SJCRH30 (cell line): ENCODE measurements around the gene FSD2. TPM values are rescaled to one million over a fixed set of nuclear protein-coding genes. Genes with fewer than 3 reads are reported as not detected.

ENCODE experiments used
- DNase-seq, 2 experiments: peaks; one replicate each; pipeline ENCODE4 v3.0.0-alpha.2; 2015 to 2020
- H3K27ac ChIP-seq: fragments of 250-450 bp; sonication (Bioruptor Pico); 2 replicates; pipeline ENCODE4 v1.5.1; 2020; ENCODE audit warnings: mild to moderate bottlenecking, moderate library complexity
- H3K27me3 ChIP-seq: fragments of 250-450 bp; sonication (Bioruptor Pico); 2 replicates; pipeline ENCODE4 v1.5.1; 2020; ENCODE audit warnings: mild to moderate bottlenecking, moderate library complexity
- H3K36me3 ChIP-seq: fragments of 250-450 bp; sonication (Bioruptor Pico); 2 replicates; pipeline ENCODE4 v1.5.1; 2020; ENCODE audit warnings: mild to moderate bottlenecking, moderate library complexity
- H3K4me1 ChIP-seq: fragments of 250-450 bp; sonication (Bioruptor Pico); 2 replicates; pipeline ENCODE4 v1.5.1; 2020; ENCODE audit warnings: mild to moderate bottlenecking, moderate library complexity
- H3K4me3 ChIP-seq: fragments of 250-450 bp; sonication (Bioruptor Pico); 2 replicates; pipeline ENCODE4 v1.5.1; 2020; ENCODE audit warnings: mild to moderate bottlenecking, moderate library complexity
- H3K9me3 ChIP-seq: fragments of 250-450 bp; sonication (Bioruptor Pico); replicated peaks from 2 replicates; pipeline ENCODE4 v1.5.1; 2020; ENCODE audit warnings: mild to moderate bottlenecking, moderate library complexity
- total RNA-seq: library from RNA; depleted of rRNA; stranded (reverse); fragments of >200 nt; shearing (Covaris generic); gene quantifications from 2 replicates; pipeline ENCODE4 v1.2.3, GENCODE V29; 2014; rRNA removed

The FSD2 gene
- total RNA-seq: 0.06 TPM in 1 of 2 replicates, not detected in the other

GRCh38 chr15:82805994-82806406, at the start of gene FSD2:
Gene FSD2, minus strand, starts transcription at chr15:82806069. Its CDS starts 18,679 bp downstream, at chr15:82787390.
- DNase-seq: peak; percentile 22 to 49
- Histone ChIP-seq H3K27ac (no peak within 1 kb of the TSS), H3K4me1 (no peaks in the 10 kb centered on the region), H3K36me3 (no peaks in the 10 kb centered on the region), H3K27me3 (no peaks in the 10 kb centered on the region), H3K4me3 (no peak within 1 kb of the TSS), H3K9me3 (no peaks in the 10 kb centered on the region)

GRCh38 chr15:82854554-82854953, 48.7 kb upstream of the FSD2 start:
- Histone ChIP-seq H3K27ac (no peak overlapping the region), H3K36me3 (no peaks in the 10 kb centered on the region), H3K4me3 (no peak overlapping the region), H3K4me1 (no peaks in the 10 kb centered on the region; the same call in 1 of the 2 replicates), H3K9me3 (no peaks in the 10 kb centered on the region), H3K27me3 (no peaks in the 10 kb centered on the region)
- DNase-seq: no peak

GRCh38 chr15:82852941-82853561, 47.2 kb upstream of the FSD2 start:
- Histone ChIP-seq H3K36me3 (no peaks in the 10 kb centered on the region), H3K27me3 (no peaks in the 10 kb centered on the region), H3K4me1 (no peaks in the 10 kb centered on the region; the same call in 1 of the 2 replicates), H3K4me3 (no peak overlapping the region), H3K27ac (no peak overlapping the region), H3K9me3 (no peaks in the 10 kb centered on the region)
- no peak for DNase-seq

GRCh38 chr15:82851981-82852511, 46.2 kb upstream of the FSD2 start:
- H3K4me3 ChIP-seq: no peak overlapping the region
- H3K9me3 ChIP-seq: no peaks in the 10 kb centered on the region
- H3K27me3 ChIP-seq: no peaks in the 10 kb centered on the region
- H3K27ac ChIP-seq: no peak overlapping the region
- no peaks in the 10 kb centered on the region; the same call in 1 of the 2 replicates for H3K4me1 ChIP-seq
- H3K36me3 ChIP-seq: no peaks in the 10 kb centered on the region
- no peak for DNase-seq

GRCh38 chr15:82851306-82851850, 45.5 kb upstream of the FSD2 start:
- no peaks in the 10 kb centered on the region for H3K27me3 ChIP-seq
- H3K27ac ChIP-seq: no peak overlapping the region
- H3K4me3 ChIP-seq: no peak overlapping the region
- H3K9me3 ChIP-seq: no peaks in the 10 kb centered on the region
- H3K4me1 ChIP-seq: no peaks in the 10 kb centered on the region; the same call in 1 of the 2 replicates
- no peaks in the 10 kb centered on the region for H3K36me3 ChIP-seq
- DNase-seq: no peak

- H3K4me1 ChIP-seq: no peaks in the 10 kb centered on the region; the same call in 1 of the 2 replicates
- H3K27me3 ChIP-seq: no peaks in the 10 kb centered on the region
- H3K36me3 ChIP-seq: no peaks in the 10 kb centered on the region
- H3K27ac ChIP-seq: no peak overlapping the region
- no peak overlapping the region for H3K4me3 ChIP-seq
- H3K9me3 ChIP-seq: no peaks in the 10 kb centered on the region
- DNase-seq: no peak
These were observed 44.9 kb upstream of the FSD2 start for GRCh38 chr15:82850731-82851130.

GRCh38 chr15:82849556-82850512, 44.0 kb upstream of the FSD2 start:
- peak; percentile 57 to 75 for DNase-seq
- Histone ChIP-seq H3K9me3 (no peaks in the 10 kb centered on the region), H3K27me3 (no peaks in the 10 kb centered on the region), H3K36me3 (no peaks in the 10 kb centered on the region), H3K27ac (no peak overlapping the region), H3K4me1 (no peaks in the 10 kb centered on the region; the same call in 1 of the 2 replicates), H3K4me3 (no peak overlapping the region)

- Histone ChIP-seq H3K9me3 (no peaks in the 10 kb centered on the region), H3K36me3 (no peaks in the 10 kb centered on the region), H3K4me1 (no peaks in the 10 kb centered on the region; the same call in 1 of the 2 replicates), H3K4me3 (no peak overlapping the region), H3K27me3 (no peaks in the 10 kb centered on the region), H3K27ac (no peak overlapping the region)
- no peak for DNase-seq
These were observed 42.5 kb upstream of the FSD2 start for GRCh38 chr15:82848241-82848993.

- Histone ChIP-seq H3K27me3 (no peaks in the 10 kb centered on the region), H3K9me3 (no peaks in the 10 kb centered on the region), H3K4me3 (no peak overlapping the region), H3K27ac (no peak overlapping the region), H3K4me1 (no peaks in the 10 kb centered on the region; the same call in 1 of the 2 replicates), H3K36me3 (no peaks in the 10 kb centered on the region)
- no peak for DNase-seq
These were observed 41.8 kb upstream of the FSD2 start for GRCh38 chr15:82847703-82848102.

- H3K27me3 ChIP-seq: no peaks in the 10 kb centered on the region
- no peak overlapping the region for H3K27ac ChIP-seq
- no peak overlapping the region for H3K4me3 ChIP-seq
- no peaks in the 10 kb centered on the region for H3K36me3 ChIP-seq
- no peak for DNase-seq
- H3K9me3 ChIP-seq: no peaks in the 10 kb centered on the region
- H3K4me1 ChIP-seq: no peaks in the 10 kb centered on the region; the same call in 1 of the 2 replicates
These were observed 40.8 kb upstream of the FSD2 start for GRCh38 chr15:82846621-82847020.

- no peaks in the 10 kb centered on the region for H3K9me3 ChIP-seq
- H3K27ac ChIP-seq: no peak overlapping the region
- no peaks in the 10 kb centered on the region for H3K27me3 ChIP-seq
- H3K36me3 ChIP-seq: no peaks in the 10 kb centered on the region
- H3K4me3 ChIP-seq: no peak overlapping the region
- no peak for DNase-seq
- H3K4me1 ChIP-seq: no peaks in the 10 kb centered on the region; the same call in 1 of the 2 replicates
These were observed 39.8 kb upstream of the FSD2 start for GRCh38 chr15:82845686-82846085.

- Histone ChIP-seq H3K36me3 (no peaks in the 10 kb centered on the region), H3K27me3 (no peaks in the 10 kb centered on the region), H3K4me1 (no peaks in the 10 kb centered on the region), H3K4me3 (no peak overlapping the region), H3K27ac (no peak overlapping the region), H3K9me3 (no peaks in the 10 kb centered on the region)
- no peak for DNase-seq
These were observed 37.7 kb upstream of the FSD2 start for GRCh38 chr15:82843566-82843965.

GRCh38 chr15:82840166-82840565, 34.3 kb upstream of the FSD2 start:
- no peaks in the 10 kb centered on the region for H3K4me1 ChIP-seq
- no peak for DNase-seq
- no peak overlapping the region for H3K27ac ChIP-seq

GRCh38 chr15:82839136-82839535, 33.3 kb upstream of the FSD2 start:
- Histone ChIP-seq H3K9me3 (no peaks in the 10 kb centered on the region), H3K4me1 (no peaks in the 10 kb centered on the region), H3K27ac (no peak overlapping the region), H3K4me3 (no peak overlapping the region), H3K36me3 (peaks cover 5% of the 10 kb centered on the region), H3K27me3 (no peaks in the 10 kb centered on the region)
- no peak for DNase-seq

More at GRCh38 chr15:82840166-82840565, 34.3 kb upstream of the FSD2 start:
- Histone ChIP-seq H3K4me3 (no peak overlapping the region), H3K36me3 (no peaks in the 10 kb centered on the region; the same call in 1 of the 2 replicates), H3K9me3 (no peaks in the 10 kb centered on the region), H3K27me3 (no peaks in the 10 kb centered on the region)
